NCI-H2171 (cell line): ENCODE measurements around the gene EPG5.

Experiments
- DNase-seq: peaks from one replicate; lab custom pipeline; 2025; lab: John Stamatoyannopoulos, UW

Gene EPG5

DNA sequence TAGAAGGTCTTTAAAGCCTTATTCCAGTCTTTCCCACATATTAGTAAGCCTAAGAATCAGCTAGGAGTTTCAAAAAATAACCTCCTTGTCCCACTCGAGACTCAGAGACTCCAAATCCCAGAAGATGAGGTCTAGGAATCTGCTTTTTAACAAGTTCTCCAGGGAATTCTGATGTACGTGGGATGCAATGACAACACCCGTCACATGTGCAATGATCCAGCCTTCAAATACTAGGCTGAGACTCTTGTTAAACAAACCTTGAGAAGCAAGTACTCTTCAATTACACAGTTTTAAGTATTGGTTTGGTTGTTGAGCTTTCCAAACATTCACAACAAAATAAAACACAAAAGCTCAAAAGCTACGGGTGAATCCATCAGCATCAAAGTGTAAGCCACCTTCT is 53.9 kb downstream of the EPG5 start:
- DNase-seq = no peak

- DNase-seq = peak; percentile 26
These were observed 56.6 kb downstream of the EPG5 start for GRCh38 chr18:45910405-45911023.

- no peak for DNase-seq
These were observed 65.4 kb downstream of the EPG5 start for GRCh38 chr18:45901654-45902210.

GRCh38 chr18:45900623-45901022 is 66.5 kb downstream of the EPG5 start:
- DNase-seq = no peak

DNA sequence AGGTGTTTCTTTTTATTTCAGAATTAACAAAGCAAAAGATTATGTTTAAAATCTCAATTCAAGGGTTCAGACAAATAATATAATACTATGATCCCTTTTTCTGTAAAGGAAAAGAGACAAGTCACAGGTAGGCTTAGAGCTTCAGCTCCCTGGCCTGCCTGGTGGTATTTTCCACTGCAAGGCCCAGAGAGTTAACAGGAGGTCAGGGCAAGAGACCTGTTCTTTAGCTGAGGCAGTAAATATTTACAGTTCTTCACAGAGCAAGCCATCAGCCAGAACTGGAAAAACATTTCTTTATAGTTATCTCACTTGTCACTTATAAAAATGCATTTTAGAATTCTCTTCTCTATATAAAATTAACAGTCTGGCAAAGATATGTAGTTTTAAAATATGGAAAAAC is 70.1 kb downstream of the EPG5 start:
- no peak for DNase-seq

- DNase-seq = no peak
These were observed 70.7 kb downstream of the EPG5 start for GRCh38 chr18:45896452-45896851.

- no peak for DNase-seq
These were observed 71.8 kb downstream of the EPG5 start for GRCh38 chr18:45895339-45895738.

GRCh38 chr18:45894818-45895217 is 72.3 kb downstream of the EPG5 start:
- no peak for DNase-seq

GRCh38 chr18:45891806-45892205 is 75.3 kb downstream of the EPG5 start:
- no peak for DNase-seq

DNA sequence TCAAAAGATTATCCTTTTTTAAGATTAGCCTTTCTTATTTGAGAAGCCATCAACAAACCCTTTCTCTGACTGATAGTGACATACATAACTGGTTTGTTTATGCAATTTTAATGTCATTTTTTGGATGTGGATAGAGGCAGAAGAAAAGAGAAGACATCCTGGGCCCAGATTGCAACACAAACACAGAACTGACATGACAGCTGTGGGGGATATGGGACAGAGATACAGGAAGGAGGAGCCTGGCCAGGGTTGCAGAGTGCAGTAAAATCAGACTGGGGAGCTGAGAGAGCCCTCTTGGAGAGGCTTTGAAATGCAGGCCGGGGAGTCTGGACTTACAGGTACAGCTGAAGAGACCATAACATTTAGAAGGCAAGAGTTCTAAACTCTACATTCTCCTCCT is 76.5 kb downstream of the EPG5 start:
- no peak for DNase-seq

GRCh38 chr18:45889419-45890064 is 77.6 kb downstream of the EPG5 start:
- DNase-seq = no peak

DNA sequence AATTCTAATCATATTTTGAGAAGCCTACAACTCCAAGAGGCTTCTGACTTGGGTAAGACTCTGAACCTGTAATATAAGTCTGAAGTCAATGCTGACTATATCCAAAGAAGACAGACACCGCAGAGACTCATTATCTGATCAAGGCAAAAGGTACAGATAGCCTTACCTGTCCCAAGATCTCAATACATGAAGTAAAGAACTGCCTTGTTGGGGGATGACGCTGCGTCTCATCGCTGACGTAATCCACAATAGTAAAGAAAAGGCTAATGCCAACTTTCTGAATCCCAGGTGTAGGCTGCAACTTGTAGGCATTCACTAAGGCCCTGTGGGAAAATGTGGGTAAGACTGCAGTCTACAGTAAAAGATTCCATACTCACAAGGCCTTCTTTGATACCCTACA is 79.5 kb downstream of the EPG5 start:
- no peak for DNase-seq

- no peak for DNase-seq
These were observed 86.1 kb downstream of the EPG5 start for GRCh38 chr18:45880876-45881558.

DNA sequence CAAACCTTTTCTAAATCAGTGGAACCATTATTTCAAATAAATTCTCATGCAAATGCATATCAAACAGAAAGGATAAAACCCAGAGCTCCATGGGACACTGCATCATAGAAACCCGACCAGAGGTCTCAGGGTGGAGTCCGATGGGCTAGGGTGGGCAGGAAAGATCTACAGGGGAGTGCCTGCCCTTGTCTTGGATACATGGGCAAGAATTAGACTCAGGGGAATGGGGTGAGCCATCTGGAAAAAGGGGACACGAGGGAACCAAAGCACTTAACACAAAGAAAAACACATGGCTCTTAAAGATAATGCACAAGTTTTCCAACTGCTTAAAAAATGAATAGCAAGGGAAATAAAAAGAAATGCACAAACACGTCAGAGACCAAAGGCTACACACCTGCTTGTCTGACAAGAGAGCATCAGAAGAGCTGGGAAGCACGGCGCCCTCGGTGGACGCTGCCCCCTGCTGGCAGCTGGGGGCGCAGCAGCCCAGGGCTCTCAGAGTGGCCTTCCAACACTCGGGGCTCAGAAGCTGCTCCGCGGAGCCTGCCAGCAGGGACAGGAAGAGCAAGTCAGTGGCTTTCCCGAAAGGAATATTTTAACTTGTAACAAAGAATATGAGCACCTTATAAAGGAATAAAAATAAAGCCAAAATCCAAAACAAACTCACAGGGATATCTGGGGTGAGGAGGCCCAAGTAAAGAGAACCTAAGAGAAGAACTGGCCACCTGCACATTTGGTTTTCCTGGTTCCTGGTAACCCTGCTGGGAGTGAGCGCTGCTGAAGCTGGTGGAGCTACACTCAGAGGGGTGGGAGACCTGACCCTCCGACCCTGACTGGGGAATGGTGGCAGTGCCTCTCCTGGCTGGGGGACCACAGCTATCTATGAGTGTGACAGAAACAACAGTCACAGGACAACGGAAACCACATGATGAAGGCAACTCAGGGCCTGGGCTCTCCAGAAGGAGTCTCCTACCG is 87.2 kb downstream of the EPG5 start:
- DNase-seq = peak; percentile 23

DNA sequence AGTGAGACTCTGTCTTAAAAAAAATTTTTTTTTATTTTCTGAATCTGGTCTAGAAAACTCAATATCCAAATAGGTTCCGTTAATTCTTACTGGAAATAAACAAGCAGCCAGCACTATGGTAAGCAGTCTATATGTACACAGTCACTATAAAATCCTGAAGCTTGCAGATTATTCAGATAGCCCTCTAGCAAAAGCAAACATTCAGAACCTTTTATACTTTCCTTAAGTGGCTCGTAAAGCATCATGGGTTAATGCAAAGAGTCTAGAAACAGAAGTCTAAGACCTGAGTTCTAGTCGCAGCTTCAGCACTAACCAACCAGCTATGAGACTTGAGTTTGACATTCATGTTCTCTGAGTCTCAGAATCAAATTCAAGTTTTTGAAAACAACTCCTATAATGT is 89.7 kb downstream of the EPG5 start:
- no peak for DNase-seq

GRCh38 chr18:45876161-45876560 is 91.0 kb downstream of the EPG5 start:
- DNase-seq = no peak

GRCh38 chr18:45874491-45875184 is 92.5 kb downstream of the EPG5 start:
- DNase-seq = no peak

DNA sequence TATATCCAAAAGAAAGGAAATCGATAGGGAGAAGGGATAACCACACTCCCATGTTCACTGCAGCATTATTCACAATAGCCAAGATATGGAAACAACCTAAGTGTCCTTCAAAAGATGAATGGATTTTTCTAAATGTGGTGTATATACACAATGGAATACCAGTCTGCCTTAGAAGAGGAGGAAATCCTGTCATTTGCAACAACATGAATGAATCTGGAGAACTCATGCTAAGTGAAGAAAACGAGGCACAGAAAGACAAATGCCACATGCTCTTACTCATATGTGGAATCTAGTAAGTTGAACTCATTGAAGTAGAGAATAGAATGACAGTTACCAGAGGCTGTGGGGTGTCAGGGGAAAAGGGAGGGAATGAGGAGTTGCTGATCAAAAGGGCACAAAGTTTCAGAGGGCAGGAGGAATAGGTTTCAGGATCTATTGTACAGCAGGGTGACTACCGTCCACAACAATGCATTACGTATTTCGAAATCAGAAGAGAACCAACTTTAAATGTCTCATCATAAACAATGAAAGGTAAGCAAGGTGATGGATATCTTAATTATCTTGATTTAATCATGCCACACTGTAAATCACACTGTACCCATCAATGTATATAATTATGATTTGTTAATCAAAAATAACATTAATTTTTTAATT is 95.6 kb downstream of the EPG5 start:
- no peak for DNase-seq

- DNase-seq = no peak
These were observed 96.7 kb downstream of the EPG5 start for GRCh38 chr18:45870419-45870818.

GRCh38 chr18:45865466-45865865 is 101.7 kb downstream of the EPG5 start:
- no peak for DNase-seq

- DNase-seq = no peak
These were observed 103.0 kb downstream of the EPG5 start for GRCh38 chr18:45864081-45864480.
